T-helper 9 cell (primary cell): Measurements from ENCODE around the gene ZFPL1.
A peak's percentile ranks its signal among the peaks of the same experiment; 100 is the strongest.

Experiments used
- DNase-seq: peaks from one replicate; pipeline ENCODE4 v3.0.0-alpha.2; 2020

Gene ZFPL1

DNA sequence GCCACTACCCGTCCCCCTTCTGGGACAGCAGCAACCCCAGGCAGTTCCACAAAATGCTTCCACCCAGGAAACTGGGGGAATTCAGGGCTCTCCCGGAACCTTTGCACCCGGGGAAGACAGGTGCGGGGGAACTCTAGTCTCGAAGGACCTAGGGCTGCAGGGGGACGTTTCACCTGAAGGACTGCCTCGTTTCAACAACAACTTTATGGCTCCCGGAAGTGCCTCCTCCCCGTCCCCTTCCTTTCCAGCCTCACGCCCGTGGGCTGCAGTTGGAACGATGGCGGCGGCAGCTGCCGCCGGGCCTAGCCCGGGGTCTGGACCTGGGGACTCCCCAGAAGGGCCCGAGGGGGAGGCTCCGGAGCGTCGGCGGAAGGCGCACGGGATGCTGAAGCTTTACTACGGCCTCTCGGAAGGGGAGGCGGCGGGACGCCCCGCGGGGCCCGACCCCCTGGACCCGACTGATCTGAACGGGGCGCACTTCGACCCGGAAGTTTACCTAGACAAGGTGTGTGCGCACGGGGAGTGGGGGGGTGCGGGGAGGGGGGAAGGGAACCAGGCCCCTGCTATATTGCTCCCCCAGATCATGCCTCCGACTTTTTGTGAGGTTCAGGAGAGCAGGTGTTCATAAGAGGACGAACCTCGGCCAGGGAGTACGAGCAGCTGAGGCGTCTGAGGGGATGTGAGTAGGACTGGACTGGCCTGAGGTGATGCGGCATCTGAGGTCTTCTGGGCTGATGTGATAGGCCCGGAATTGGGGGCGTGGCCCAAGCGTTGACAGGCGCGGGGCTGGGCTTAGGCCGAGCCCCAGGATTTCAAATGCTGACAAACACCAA lies 12.2 kb downstream of the ZFPL1 start, which contains the start of gene VPS51:
VPS51 (plus strand) TSS at position 241 of the 833 bp plus-strand sequence; CDS start at position 278, 37 bp downstream.
- peak; percentile 75 for DNase-seq

DNA sequence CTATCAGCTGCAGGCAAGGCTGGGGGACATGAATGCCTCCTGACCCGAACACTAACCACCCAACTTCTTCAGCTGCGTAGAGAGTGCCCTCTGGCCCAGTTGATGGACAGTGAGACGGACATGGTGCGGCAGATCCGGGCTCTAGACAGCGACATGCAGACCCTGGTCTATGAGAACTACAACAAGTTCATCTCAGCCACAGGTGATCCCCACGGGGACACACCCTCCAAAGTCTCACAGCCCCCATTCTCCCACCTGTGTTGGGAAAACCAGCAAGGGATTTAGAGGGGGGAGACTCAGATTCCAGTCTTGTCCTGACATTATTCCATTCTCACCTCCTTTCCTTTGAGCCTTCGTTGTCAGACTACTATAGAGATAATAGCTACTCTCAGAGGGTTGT lies 12.9 kb downstream of the ZFPL1 start:
- no peak for DNase-seq

DNA sequence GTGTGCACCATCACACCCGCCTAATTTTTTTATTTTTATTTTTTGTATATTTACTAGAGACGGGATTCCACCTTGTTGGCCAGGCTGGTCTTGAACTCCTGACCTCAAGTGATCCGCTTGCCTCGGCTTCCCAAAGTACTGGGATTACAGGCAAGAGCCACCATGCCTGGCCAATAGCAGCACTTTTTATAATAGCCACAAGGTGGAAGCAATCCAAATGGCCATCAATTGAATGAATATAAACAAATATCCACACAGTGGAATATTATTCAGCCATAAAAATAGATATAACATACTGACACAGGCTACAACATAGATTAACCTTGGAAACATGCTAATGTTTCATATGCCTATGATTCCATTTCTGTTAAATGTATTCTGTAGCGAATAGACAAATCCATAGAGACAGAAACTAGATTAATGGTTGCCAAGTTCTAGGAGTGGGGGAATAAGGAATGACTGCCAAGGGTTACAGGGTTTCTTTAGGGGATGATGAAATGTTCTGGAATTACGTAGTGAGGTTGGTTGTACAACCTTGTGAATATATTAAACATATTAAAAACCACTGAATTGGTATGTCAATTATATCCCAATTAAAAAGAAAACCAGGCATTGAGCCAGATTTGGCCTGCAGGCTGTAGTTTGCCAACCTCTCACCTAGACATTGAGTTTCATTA lies 16.8 kb downstream of the ZFPL1 start:
- DNase-seq, result no peak

DNA sequence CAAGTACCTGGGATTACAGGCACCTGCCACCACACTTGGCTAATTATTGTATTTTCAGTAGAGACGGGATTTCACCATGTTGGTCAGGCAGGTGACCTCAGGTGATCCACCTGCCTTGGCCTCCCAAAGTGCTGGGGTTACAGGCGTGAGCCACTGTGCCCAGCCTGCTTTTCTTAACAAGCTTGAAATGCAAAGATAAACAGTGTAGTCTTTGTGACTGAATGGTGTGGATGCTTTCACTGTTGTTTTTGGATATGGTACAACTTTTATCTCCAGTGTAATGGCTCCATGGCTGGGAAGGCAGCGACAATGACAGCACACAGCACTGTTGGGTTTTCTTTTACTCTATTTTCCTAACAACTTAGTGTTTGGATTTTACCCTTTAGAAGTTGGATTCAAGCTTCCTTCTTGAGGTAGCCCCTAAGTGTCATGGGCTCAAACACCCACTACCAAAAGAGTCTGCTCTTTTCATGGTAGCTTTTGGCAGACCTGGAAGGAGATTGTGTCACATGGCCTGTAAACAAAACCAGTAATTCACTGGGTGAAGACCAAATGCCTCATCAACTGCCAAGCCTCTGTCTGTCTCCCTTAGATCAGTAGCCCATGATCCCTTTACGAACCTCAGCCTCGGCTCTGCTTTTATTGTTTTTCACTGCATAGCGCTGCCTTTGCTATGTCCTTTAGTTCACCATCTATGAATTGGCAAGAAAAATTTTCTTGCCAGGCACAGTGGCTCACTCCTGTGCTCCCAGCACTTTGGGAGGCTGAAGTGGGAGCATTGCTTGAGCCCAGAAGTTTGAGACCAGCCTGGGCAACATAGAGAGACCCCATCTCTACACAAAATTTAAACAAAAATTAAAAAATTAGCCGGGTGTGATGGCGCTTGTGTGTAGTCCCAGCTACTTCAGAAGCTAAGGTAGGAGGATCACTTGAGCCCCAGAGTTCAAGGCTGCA lies 18.4 kb downstream of the ZFPL1 start:
- DNase-seq, result no peak

DNA sequence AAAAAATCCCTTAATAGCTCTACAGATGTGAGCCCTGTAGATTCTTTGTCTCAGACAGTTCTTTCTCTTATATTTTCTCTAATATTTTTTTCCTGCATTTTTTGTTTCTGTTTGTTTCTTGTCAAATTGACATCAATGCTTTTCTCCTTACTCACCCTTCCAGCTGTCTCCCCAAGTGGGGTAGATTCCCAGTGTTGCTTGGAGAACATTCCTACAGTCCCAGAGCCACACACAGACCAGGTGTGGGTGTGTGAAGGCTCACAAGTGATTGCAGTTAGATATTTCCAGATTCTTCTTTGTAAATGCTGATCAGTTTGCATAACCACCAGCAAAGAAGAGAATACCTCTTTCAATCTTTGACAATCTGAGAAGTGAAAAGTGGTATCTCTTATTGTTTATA lies 19.5 kb downstream of the ZFPL1 start:
- no peak for DNase-seq

DNA sequence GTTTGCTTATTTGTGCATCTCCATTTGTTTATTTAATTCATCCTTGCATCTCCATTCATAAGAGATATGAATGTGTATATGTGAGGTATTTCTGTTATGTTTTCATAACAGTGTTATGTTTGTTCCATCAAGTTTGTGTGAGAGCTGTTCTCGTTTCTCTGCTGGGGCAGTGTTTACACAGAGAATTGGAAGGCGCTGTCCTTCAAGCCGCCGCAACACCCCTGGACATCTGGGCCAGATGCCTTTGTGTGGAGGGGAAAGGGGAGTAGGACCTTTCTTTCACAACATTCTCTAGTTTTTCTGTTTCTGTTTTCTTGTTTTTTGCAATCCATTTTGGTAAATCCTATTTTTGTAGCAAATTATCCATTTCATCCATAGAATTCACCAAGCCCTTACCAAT lies 20.6 kb downstream of the ZFPL1 start:
- DNase-seq, result no peak

DNA sequence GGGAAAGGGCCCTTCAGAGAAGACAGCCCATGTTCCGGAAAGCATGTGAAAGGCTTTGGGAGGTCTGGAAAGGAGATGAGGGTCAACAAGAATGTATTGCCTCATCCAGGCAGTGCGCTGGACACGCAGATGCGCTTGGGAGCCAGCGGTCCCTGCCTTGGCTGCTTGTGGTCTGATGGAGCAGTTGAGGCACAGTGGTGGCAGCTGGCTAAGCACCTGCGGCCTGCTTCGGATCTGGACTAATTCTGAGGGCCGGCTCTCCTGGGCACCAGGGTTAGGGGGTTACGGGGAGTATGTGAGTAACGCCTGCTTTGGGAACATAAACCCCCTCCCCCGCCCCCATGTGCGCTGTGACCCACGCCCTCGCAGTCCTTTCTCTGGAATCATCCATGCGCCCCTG lies 23.1 kb downstream of the ZFPL1 start:
- no peak for DNase-seq

DNA sequence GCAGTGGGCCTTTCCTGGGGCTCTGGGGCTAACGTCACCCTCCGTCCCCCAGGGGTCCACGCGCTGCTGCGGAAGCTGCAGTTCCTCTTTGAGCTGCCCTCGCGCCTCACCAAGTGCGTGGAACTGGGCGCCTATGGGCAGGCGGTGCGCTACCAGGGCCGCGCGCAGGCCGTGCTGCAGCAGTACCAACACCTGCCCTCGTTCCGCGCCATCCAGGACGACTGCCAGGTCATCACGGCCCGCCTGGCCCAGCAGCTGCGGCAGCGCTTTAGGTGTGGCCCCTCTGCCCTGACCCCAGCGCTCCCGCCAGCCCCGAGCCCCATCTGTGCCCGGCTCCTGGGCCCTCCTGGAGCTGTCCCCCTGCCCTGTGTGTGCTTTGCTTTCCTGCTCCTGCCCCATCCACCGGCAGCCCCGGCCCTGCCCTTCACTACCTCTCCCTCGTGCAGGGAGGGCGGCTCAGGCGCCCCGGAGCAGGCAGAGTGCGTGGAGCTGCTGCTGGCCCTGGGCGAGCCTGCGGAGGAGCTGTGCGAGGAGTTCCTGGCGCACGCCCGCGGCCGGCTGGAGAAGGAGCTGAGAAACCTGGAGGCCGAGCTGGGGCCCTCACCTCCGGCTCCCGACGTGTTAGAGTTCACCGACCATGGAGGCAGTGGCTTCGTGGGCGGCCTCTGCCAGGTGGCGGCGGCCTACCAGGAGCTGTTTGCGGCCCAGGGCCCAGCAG lies 23.9 kb downstream of the ZFPL1 start:
- DNase-seq, result no peak

DNA sequence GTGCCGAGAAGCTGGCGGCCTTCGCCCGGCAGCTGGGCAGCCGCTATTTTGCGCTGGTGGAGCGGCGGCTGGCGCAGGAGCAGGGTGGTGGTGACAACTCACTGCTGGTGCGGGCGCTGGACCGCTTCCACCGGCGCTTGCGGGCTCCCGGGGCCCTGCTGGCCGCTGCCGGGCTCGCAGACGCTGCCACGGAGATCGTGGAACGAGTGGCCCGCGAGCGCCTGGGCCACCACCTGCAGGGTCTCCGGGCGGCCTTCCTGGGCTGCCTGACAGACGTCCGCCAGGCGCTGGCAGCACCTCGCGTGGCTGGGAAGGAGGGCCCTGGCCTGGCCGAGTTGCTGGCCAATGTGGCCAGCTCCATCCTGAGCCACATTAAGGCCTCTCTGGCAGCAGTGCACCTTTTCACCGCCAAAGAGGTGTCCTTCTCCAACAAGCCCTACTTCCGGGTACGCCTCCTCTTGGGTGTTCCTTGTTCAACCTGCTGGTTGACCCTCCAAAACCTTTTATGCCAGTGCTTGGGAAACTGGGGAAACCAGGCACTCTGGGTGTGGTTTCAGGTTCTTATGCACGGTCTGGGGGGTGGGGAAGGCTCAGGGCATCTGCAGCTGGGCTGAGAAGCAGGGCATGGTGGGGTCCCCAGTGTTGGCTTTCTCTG lies 24.6 kb downstream of the ZFPL1 start:
- no peak for DNase-seq

DNA sequence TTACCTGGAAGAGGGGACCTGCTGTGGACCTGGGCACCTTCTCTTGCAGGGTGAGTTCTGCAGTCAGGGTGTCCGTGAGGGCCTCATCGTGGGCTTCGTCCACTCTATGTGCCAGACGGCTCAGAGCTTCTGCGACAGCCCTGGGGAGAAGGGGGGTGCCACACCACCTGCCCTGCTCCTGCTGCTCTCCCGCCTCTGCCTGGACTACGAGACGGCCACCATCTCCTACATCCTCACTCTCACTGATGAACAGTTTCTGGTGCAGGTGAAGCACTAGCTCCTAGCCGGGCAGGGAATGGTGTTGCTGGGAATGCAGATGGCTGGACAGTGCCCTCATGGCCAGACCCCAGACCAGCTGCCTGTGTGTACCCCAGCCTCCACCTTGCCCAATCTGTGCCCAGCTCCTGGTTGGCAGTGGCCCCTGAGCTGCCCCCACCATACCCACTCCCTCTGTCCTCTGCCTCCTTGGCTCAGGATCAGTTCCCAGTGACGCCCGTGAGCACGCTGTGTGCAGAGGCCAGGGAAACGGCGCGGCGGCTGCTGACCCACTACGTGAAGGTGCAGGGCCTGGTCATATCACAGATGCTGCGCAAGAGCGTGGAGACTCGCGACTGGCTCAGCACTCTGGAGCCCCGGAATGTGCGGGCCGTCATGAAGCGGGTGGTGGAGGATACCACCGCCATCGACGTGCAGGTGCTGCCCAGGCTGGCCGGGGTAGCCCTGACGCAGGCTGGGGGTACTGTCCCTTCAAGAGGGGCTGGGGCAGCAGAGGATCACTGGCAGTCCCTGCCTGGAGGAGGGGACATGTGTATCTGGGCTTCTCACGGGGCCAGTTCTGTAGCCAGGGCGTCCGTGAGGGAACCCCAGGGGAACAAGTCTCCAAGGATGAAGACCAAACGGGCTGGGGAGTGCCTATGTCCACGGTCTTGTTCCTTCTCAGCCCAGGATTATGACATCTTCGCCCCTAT lies 25.5 kb downstream of the ZFPL1 start:
- no peak for DNase-seq

DNA sequence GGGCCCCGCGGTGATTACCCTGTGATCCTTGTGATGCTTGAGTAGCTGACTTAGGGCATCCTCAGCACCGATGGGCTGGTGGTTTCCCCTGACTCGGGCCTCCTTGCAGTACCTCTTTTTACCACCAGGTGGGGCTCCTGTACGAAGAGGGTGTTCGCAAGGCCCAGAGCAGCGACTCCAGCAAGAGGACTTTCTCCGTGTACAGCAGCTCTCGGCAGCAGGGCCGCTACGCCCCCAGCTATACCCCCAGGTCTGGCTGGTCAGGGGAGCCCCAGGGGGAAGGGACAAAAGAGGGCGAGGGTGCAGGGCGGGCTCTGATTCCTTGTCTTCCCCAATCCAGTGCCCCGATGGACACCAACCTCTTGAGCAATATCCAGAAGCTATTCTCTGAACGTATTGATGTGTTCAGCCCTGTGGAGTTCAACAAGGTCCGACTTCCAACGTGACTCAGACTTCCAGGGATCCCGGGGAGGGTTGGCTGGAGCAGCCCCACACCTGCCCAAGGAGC lies 26.4 kb downstream of the ZFPL1 start:
- peak; percentile 99 for DNase-seq

DNA sequence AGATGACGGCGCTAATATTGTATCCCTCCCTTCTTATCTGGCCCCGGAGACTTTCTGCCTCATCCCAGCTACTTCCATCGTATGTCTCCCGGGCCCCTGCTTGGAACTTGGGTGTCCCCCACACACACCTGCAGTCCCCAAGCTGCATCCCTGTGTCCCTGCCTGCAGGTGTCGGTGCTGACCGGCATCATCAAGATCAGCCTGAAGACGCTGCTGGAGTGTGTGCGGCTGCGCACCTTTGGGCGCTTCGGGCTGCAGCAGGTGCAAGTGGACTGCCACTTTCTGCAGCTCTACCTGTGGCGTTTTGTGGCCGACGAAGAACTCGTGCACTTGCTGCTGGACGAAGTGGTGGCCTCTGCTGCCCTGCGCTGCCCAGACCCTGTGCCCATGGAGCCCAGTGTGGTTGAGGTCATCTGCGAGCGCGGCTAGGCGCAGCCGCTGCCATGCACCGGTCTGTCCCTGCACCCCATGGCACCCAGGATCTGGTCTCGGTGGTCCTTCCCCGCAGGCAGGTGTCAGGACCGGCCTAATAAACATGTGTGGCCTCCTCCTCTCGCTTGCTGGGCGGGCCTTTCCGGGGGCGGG lies 27.2 kb downstream of the ZFPL1 start:
- no peak for DNase-seq

DNA sequence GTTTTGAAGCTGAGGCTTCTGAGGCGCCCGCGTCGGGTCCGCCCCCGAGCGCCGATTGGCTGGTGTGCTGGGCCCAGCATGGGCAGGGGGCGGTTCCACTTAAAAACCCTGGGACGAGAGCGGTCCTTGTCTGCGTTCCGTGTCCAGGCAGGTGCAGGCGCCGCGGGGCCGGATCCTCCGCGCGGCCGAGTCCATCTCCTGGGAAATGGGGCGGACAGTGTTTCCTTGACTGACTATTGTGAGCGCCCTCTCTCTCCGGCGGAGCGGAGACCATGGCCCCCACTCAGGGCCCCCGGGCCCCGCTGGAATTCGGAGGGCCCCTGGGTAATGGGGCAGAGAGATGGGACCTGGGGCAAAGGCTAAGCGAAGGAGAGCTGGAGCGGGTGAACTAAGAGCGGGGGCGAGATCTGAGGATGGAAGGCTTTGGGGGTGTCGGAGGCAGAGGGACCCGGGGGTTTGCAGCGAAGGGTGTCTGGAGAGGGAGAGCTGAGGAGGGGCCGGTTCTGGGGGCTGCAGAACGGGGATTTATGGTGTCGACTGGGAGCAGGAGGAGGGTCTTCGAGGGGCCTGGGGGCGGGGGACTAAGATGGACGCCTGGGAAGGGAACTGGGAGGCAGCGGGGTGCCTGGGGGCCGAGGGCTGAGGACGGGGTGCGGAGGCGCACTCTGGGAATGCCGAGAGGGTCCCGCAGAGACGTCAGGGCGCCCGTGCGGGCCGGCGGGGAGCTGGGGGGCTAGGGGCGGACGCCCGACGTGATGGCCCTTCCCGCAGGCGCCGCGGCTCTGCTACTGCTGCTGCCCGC lies 27.9 kb downstream of the ZFPL1 start, which contains the start of gene TM7SF2:
TM7SF2 (plus strand) TSS at position 129 of the 802 bp plus-strand sequence; CDS start at position 273, 144 bp downstream.
- peak; percentile 93 for DNase-seq

DNA sequence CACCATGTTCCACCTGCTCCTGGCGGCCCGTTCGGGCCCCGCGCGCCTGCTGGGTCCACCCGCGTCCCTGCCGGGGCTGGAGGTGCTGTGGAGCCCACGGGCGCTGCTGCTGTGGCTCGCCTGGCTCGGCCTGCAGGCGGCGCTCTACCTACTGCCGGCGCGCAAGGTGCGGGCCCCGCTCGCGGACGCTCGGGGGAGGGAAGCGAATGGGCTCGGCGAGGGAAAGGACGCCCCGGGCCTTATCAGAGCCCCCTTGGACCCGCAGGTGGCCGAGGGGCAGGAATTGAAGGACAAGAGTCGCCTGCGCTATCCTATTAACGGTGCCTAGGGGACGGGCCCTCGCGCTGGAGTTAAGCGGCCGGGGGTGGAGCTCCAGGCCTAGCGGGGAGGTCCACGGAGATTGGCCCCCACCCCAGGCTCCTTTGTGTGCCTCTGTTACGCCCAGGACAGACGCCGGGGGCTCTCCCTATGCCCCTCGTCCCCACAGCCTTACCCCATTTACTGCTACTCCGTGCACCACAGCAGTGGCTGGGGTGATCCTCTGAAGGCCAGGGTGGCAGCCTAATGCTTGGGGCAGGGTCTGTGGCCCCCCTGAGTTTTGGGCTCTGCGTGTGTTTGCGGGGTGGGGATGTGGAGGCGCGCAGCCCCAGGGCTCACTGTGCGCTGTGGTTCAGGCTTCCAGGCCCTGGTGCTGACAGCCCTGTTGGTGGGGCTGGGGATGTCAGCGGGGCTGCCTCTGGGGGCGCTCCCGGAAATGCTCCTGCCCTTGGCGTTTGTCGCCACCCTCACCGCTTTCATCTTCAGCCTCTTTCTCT lies 28.7 kb downstream of the ZFPL1 start:
- peak; percentile 76 for DNase-seq

DNA sequence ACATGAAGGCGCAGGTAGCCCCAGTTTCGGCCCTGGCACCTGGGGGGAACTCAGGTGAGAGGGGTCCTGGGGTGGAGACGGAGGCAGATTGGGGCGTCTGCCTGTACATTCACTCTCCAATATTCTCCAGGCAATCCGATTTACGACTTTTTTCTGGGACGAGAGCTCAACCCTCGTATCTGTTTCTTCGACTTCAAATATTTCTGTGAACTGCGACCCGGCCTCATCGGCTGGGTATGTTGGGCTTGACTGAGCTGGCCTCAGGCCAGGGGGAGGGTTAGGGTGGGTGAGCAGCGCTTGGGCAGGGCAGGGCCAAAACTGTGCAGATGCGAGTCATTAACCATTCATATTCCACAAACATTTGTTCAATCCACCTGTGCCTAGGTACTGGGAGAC lies 29.3 kb downstream of the ZFPL1 start:
- no peak for DNase-seq

DNA sequence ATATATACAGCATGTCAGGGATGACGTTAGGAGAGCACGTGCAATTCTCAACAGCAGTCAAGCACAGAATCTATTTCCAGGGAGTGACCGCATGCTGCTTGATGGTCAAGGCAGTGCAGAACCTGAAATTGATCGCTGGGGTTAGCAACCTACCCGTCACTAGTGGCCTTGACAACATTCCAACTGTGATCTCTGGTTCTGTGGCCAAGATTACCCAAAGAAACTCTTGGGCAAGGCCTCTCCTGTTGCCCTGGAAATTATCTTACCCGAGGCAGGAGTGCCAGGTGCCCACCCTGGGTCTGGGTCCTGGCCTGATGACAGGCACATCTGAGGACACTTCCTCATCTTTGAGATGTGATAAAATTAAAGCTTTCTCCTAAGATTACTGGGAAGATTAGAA lies 29.8 kb downstream of the ZFPL1 start:
- DNase-seq, result no peak

DNA sequence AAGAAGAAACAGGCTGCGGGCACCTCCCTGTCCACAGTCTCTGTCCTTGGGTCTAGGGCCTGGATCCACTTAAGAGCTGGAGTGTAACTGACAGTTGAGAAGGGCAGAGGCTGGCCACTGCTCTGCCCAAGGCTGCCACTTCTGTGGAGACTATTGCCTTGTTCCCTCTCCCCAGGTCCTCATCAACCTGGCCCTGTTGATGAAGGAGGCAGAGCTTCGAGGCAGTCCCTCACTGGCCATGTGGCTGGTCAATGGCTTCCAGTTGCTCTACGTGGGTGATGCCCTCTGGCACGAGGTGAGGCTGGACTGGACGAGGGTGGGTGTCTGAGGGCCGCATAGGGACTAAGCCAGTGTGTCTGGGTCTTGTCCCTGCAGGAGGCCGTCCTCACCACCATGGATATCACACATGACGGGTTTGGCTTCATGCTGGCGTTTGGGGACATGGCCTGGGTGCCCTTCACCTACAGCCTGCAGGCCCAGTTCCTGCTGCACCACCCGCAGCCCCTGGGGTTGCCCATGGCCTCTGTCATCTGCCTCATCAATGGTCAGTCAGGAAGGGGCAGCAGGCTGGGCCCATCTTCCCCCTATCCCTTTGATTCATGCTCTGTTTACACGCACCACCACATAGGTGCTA lies 30.6 kb downstream of the ZFPL1 start:
- no peak for DNase-seq
